Activated CD8-positive, alpha-beta memory T cell treated with anti-CD3 and anti-CD28 coated beads for 36 hours (primary cell): Measurements from ENCODE around the gene PPP6R2. TPM values are rescaled to one million over a fixed set of nuclear protein-coding genes. Genes with fewer than 3 reads are reported as not detected.

Experiments
- CTCF ChIA-PET: fragments of 350-600 bp; sonication (Branson Sonifier 250); formaldehyde crosslinking; loops from one replicate; lab custom pipeline; 2021; ENCODE audit warnings: antibody characterized with exemption; lab: Charles Lee
- POLR2A ChIA-PET: fragments of 350-600 bp; sonication (Branson Sonifier 250); formaldehyde crosslinking; loops from one replicate; lab custom pipeline; 2021; ENCODE audit warnings: antibody characterized with exemption; lab: Charles Lee
- total RNA-seq, 2 experiments: library from RNA; stranded (reverse); gene quantifications; one replicate each; pipeline ENCODE4 v1.2.3, GENCODE V29; 2021

Gene PPP6R2
- total RNA-seq, 2 experiments from 2014 or later: 48.4 to 51.1 TPM

- POLR2A ChIA-PET: interaction anchor here (0.7 to 1.0 kb wide), 3 partner anchors 25 to 36 kb away, joined by 3 to 4 read pairs (median 3); no protein-coding TSS in a partner anchor
- CTCF ChIA-PET: interaction anchor here (1.2 to 1.4 kb wide), 2 partner anchors 23 to 81 kb away, joined by 3 to 4 read pairs; no protein-coding TSS in a partner anchor
Measured at GRCh38 chr22:50444663-50445062, 101.5 kb downstream of the PPP6R2 start.

- POLR2A ChIA-PET: interaction anchor here (0.7 to 1.0 kb wide), 2 partner anchors 25 to 35 kb away, joined by 3 to 4 read pairs; no protein-coding TSS in a partner anchor
Measured at GRCh38 chr22:50445071-50445879, 102.1 kb downstream of the PPP6R2 start.

GRCh38 chr22:50445880-50446707 lies 103.0 kb downstream of the PPP6R2 start:
- ChIA-PET CTCF (interaction anchor here (1.2 kb wide), 1 partner anchor 21 kb away, joined by 4 read pairs; no protein-coding TSS in a partner anchor), POLR2A (no interaction called here)

More at GRCh38 chr22:50445071-50445879, 102.1 kb downstream of the PPP6R2 start:
- CTCF ChIA-PET: interaction anchor here (1.2 to 1.4 kb wide), 2 partner anchors 22 to 81 kb away, joined by 3 to 4 read pairs; no protein-coding TSS in a partner anchor

GRCh38 chr22:50446708-50447575 lies 103.8 kb downstream of the PPP6R2 start:
- CTCF ChIA-PET: no interaction called here
- POLR2A ChIA-PET: no interaction called here

- ChIA-PET CTCF (no interaction called here), POLR2A (no interaction called here)
Measured at GRCh38 chr22:50447576-50448551, 104.7 kb downstream of the PPP6R2 start.

- POLR2A ChIA-PET: interaction anchor here (0.6 to 1.4 kb wide), 4 partner anchors 72 to 167 kb away, joined by 3 to 7 read pairs (median 6); no protein-coding TSS in a partner anchor
- CTCF ChIA-PET: interaction anchor here (0.7 to 1.9 kb wide), 6 partner anchors 16 to 137 kb away, joined by 3 to 8 read pairs (median 4); partner anchors contain the start of gene SCO2
Measured at GRCh38 chr22:50452649-50453048, 109.5 kb downstream of the PPP6R2 start.

GRCh38 chr22:50454556-50455075 lies 111.5 kb downstream of the PPP6R2 start:
- POLR2A ChIA-PET: no interaction called here

GRCh38 chr22:50455201-50455600 lies 112.1 kb downstream of the PPP6R2 start:
- ChIA-PET CTCF (interaction anchor here (1.2 to 2.4 kb wide), 2 partner anchors 17 to 70 kb away, joined by 3 to 12 read pairs; partner anchors contain the start of gene SCO2), POLR2A (no interaction called here)

More at GRCh38 chr22:50454556-50455075, 111.5 kb downstream of the PPP6R2 start:
- CTCF ChIA-PET: interaction anchor here (1.2 to 1.8 kb wide), 2 partner anchors 43 to 71 kb away, joined by 3 to 7 read pairs; partner anchors contain the start of gene SCO2

- POLR2A ChIA-PET: no interaction called here
- CTCF ChIA-PET: interaction anchor here (0.6 to 3.0 kb wide), 4 partner anchors 11 to 107 kb away, joined by 3 to 12 read pairs (median 6); partner anchors contain the start of genes SCO2 and SYCE3
Measured at GRCh38 chr22:50456026-50456425, 112.9 kb downstream of the PPP6R2 start.

GRCh38 chr22:50456466-50457234 lies 113.5 kb downstream of the PPP6R2 start:
- POLR2A ChIA-PET: no interaction called here
- CTCF ChIA-PET: interaction anchor here (2.4 to 3.0 kb wide), 2 partner anchors 10 to 16 kb away, joined by 8 to 12 read pairs; no protein-coding TSS in a partner anchor

GRCh38 chr22:50459016-50459415 lies 115.9 kb downstream of the PPP6R2 start:
- ChIA-PET CTCF (interaction anchor here (1.8 to 3.0 kb wide), 2 partner anchors 8 to 15 kb away, joined by 7 to 8 read pairs; no protein-coding TSS in a partner anchor), POLR2A (no interaction called here)

GRCh38 chr22:50459496-50460140 lies 116.5 kb downstream of the PPP6R2 start:
- CTCF ChIA-PET: interaction anchor here (1.8 kb wide), 1 partner anchor 14 kb away, joined by 7 read pairs; no protein-coding TSS in a partner anchor
- POLR2A ChIA-PET: no interaction called here

- CTCF ChIA-PET: no interaction called here
- POLR2A ChIA-PET: no interaction called here
Measured at GRCh38 chr22:50460938-50461337, 117.8 kb downstream of the PPP6R2 start.

GRCh38 chr22:50461536-50461935 lies 118.4 kb downstream of the PPP6R2 start:
- CTCF ChIA-PET: no interaction called here
- POLR2A ChIA-PET: no interaction called here

- ChIA-PET CTCF (no interaction called here), POLR2A (no interaction called here)
Measured at GRCh38 chr22:50461979-50462540, 118.9 kb downstream of the PPP6R2 start.
